Measurements from ENCODE around the gene ABHD12.

Gene ABHD12

GRCh38 chr20:25252230-25252651, 138.4 kb downstream of the ABHD12 start:
- ATAC-seq: no peak
- no peak for TF ChIP-seq ESRRG (CRISPR knock-in tag; IDR thresholded peaks at IDR 0.05)
- TF ChIP-seq ZC3H10 (CRISPR knock-in tag; IDR thresholded peaks at IDR 0.05): no peak
- TF ChIP-seq POU6F1 (CRISPR knock-in tag; IDR thresholded peaks at IDR 0.05; ENCODE audit: borderline replicate concordance, low read depth): no peak
- no peak for TF ChIP-seq CREB5 (CRISPR knock-in tag; IDR thresholded peaks at IDR 0.05; ENCODE audit: low read depth)
- no peak for TF ChIP-seq PPARA (CRISPR knock-in tag; IDR thresholded peaks at IDR 0.05; ENCODE audit: borderline replicate concordance)
- TF ChIP-seq CSRNP3 (CRISPR knock-in tag; IDR thresholded peaks at IDR 0.05): no peak
- TF ChIP-seq SNAI2 (CRISPR knock-in tag; IDR thresholded peaks at IDR 0.05): no peak
- no peak for TF ChIP-seq RARB (CRISPR knock-in tag; IDR thresholded peaks at IDR 0.05)
- no peak for TF ChIP-seq BACH2 (CRISPR knock-in tag; IDR thresholded peaks at IDR 0.05; ENCODE audit: borderline replicate concordance)

- TF ChIP-seq PPARA (CRISPR knock-in tag; IDR thresholded peaks at IDR 0.05; ENCODE audit: borderline replicate concordance) (no peak), ESRRG (CRISPR knock-in tag; IDR thresholded peaks at IDR 0.05) (no peak), TSHZ2 (CRISPR knock-in tag; IDR thresholded peaks at IDR 0.05) (no peak), ZC3H10 (CRISPR knock-in tag; IDR thresholded peaks at IDR 0.05) (no peak), ZNF8 (CRISPR knock-in tag; IDR thresholded peaks at IDR 0.05) (no peak), ARNTL (CRISPR knock-in tag; IDR thresholded peaks at IDR 0.05; ENCODE audit: borderline replicate concordance, low read depth) (no peak), POU6F1 (CRISPR knock-in tag; IDR thresholded peaks at IDR 0.05; ENCODE audit: borderline replicate concordance, low read depth) (no peak), CSRNP3 (CRISPR knock-in tag; IDR thresholded peaks at IDR 0.05) (no peak), TCF4 (CRISPR knock-in tag; IDR thresholded peaks at IDR 0.05; ENCODE audit: borderline replicate concordance) (no peak), GLIS3 (CRISPR knock-in tag; IDR thresholded peaks at IDR 0.05) (no peak), BACH2 (CRISPR knock-in tag; IDR thresholded peaks at IDR 0.05; ENCODE audit: borderline replicate concordance) (no peak), CREB5 (CRISPR knock-in tag; IDR thresholded peaks at IDR 0.05; ENCODE audit: low read depth) (no peak), TOX (CRISPR knock-in tag; IDR thresholded peaks at IDR 0.05; ENCODE audit: borderline replicate concordance) (no peak), ZFP30 (CRISPR knock-in tag; IDR thresholded peaks at IDR 0.05) (no peak), ZNF70 (CRISPR knock-in tag; IDR thresholded peaks at IDR 0.05) (no peak), RARB (CRISPR knock-in tag; IDR thresholded peaks at IDR 0.05) (no peak), SNAI2 (CRISPR knock-in tag; IDR thresholded peaks at IDR 0.05) (no peak), CSDC2 (CRISPR knock-in tag; IDR thresholded peaks at IDR 0.05) (no peak), ZNF565 (CRISPR knock-in tag; conservative IDR thresholded peaks at IDR 0.05; ENCODE audit: low read depth) (no peak)
- no peak for ATAC-seq
Observed at GRCh38 chr20:25251558-25251957, 139.1 kb downstream of the ABHD12 start.
